SK-N-SH (cell line): ENCODE data around the gene PIGN. TPM values are rescaled to one million over a fixed set of nuclear protein-coding genes. Genes with fewer than 3 reads are reported as not detected.

Source experiments
- CTCF ChIA-PET: fragments of 300-600, 350-600 bp; formaldehyde crosslinking; extraction: SDS; loops from one replicate; lab custom pipeline; 2021; lab: Yijun Ruan, JAX
- POLR2A ChIA-PET: fragments of 350-600 bp; sonication (Branson Sonifier 250); formaldehyde crosslinking; extraction: SDS; loops from one replicate; lab custom pipeline; 2020; ENCODE audit warnings: antibody characterized with exemption, inconsistent platforms; lab: Yijun Ruan, JAX
- DNase-seq: peaks from one replicate; pipeline ENCODE4 v3.0.0; 2012
- H2AFZ ChIP-seq: fragments of 200-600 bp; sonication (generic); 2 replicates; pipeline ENCODE4 v1.8.1; 2016; ENCODE audit warnings: antibody characterized with exemption, mild to moderate bottlenecking, low read depth
- H3F3A ChIP-seq: fragments of 200-600 bp; sonication (generic); replicated peaks from 2 replicates; pipeline ENCODE3; 2016; ENCODE audit warnings: antibody characterized with exemption, mild to moderate bottlenecking; ENCODE audit not compliant: insufficient read depth
- H3K27ac ChIP-seq, 2 experiments: fragments of 200-500 bp in 1 of 2; fragments of 200-600 bp in 1 of 2; sonication (Bioruptor generic) in 1 of 2; sonication (generic), shearing (Covaris generic) in 1 of 2; 2 replicates each; pipeline versions ENCODE4 v1.5.1 to v1.6.1; 2014 to 2016; ENCODE audit warnings: low read depth in 2 of 2, inconsistent platforms in 1 of 2, low read length in 1 of 2, mild to moderate bottlenecking in 1 of 2, mixed read lengths in 1 of 2
- H3K27me3 ChIP-seq: fragments of 200-600 bp; sonication (generic), shearing (Covaris generic); 2 replicates; pipeline ENCODE4 v1.6.1; 2016; ENCODE audit warnings: mixed run types; ENCODE audit not compliant: insufficient read depth
- H3K36me3 ChIP-seq, 2 experiments: fragments of 200-500 bp in 1 of 2; fragments of 200-600 bp in 1 of 2; sonication (Bioruptor generic) in 1 of 2; sonication (generic) in 1 of 2; replicated peaks in 1 of 2; 2 replicates each; pipeline versions ENCODE3 to v1.5.1; 2014 to 2016; ENCODE audit warnings: low read length in 1 of 2, mild to moderate bottlenecking in 1 of 2; ENCODE audit not compliant: insufficient read depth in 2 of 2, control insufficient read depth in 1 of 2
- H3K4me1 ChIP-seq, 2 experiments: fragments of 200-500 bp in 1 of 2; fragments of 200-600 bp in 1 of 2; sonication (Bioruptor generic) in 1 of 2; sonication (generic), shearing (Covaris generic) in 1 of 2; 2 replicates each; pipeline versions ENCODE4 v1.5.1 to v1.6.1; 2014 to 2016; ENCODE audit warnings: low read depth in 1 of 2, low read length in 1 of 2, mixed run types in 1 of 2; ENCODE audit not compliant: insufficient read depth in 2 of 2, control insufficient read depth in 1 of 2
- H3K4me2 ChIP-seq: fragments of 200-600 bp; sonication (generic), shearing (Covaris generic); 2 replicates; pipeline ENCODE4 v1.6.1; 2017; ENCODE audit warnings: mixed run types
- H3K4me3 ChIP-seq, 2 experiments: fragments of 200-500 bp in 1 of 2; fragments of 200-600 bp in 1 of 2; sonication (Bioruptor generic) in 1 of 2; sonication (generic), shearing (Covaris generic) in 1 of 2; 2 replicates each; pipeline versions ENCODE4 v1.5.1 to v1.8.1; 2014 to 2016; ENCODE audit warnings: low read depth in 2 of 2, inconsistent platforms in 1 of 2, low read length in 1 of 2, mild to moderate bottlenecking in 1 of 2, mixed read lengths in 1 of 2, moderate library complexity in 1 of 2
- H3K79me2 ChIP-seq: fragments of 200-600 bp; sonication (generic); 2 replicates; pipeline ENCODE4 v1.8.1; 2017; ENCODE audit warnings: mild to moderate bottlenecking; ENCODE audit not compliant: insufficient read depth
- H3K9ac ChIP-seq: fragments of 200-600 bp; sonication (generic); 2 replicates; pipeline ENCODE4 v1.6.1; 2017; ENCODE audit warnings: mixed run types
- H3K9me2 ChIP-seq: fragments of 200-600 bp; sonication (generic); 2 replicates; pipeline ENCODE4 v1.6.1; 2017; ENCODE audit warnings: mixed run types
- H3K9me3 ChIP-seq: fragments of 200-600 bp; sonication (generic); 2 replicates; pipeline ENCODE4 v1.6.1; 2017; ENCODE audit warnings: mixed run types, mild to moderate bottlenecking, moderate library complexity
- H4K20me1 ChIP-seq: fragments of 200-600 bp; sonication (generic); 2 replicates; pipeline ENCODE4 v1.6.1; 2017; ENCODE audit warnings: mild to moderate bottlenecking, mixed run types; ENCODE audit not compliant: insufficient read depth
- CHD2 ChIP-seq: fragments of 150-350 bp; IDR thresholded peaks from 2 replicates; pipeline ENCODE4 v1.6.1; 2018; ENCODE audit warnings: low read length; ENCODE audit not compliant: partially characterized antibody
- CTCF ChIP-seq: fragments of 200-600 bp; sonication (generic); IDR thresholded peaks from 2 replicates; pipeline ENCODE4 v1.6.1; 2017; ENCODE audit warnings: antibody characterized with exemption, mild to moderate bottlenecking, moderate library complexity
- EP300 ChIP-seq, 2 experiments: IDR thresholded peaks; 2 replicates each; pipeline versions ENCODE4 v1.4.0 to v1.6.1; 2012; ENCODE audit warnings: borderline replicate concordance in 1 of 2, low read depth in 1 of 2, low read length in 1 of 2
- FOXJ3 ChIP-seq: sonication (generic); formaldehyde crosslinking; IDR thresholded peaks from 2 replicates; pipeline ENCODE4 v1.5.1; 2020; ENCODE audit warnings: mild to moderate bottlenecking, missing genetic modification reagents
- GABPA ChIP-seq: IDR thresholded peaks from 2 replicates; pipeline ENCODE4 v1.4.0; 2012; ENCODE audit warnings: low read depth, mild to moderate bottlenecking
- GATA2 ChIP-seq: sonication (generic); formaldehyde crosslinking; IDR thresholded peaks from 2 replicates; pipeline ENCODE4 v1.5.0; 2020; ENCODE audit warnings: mild to moderate bottlenecking, missing genetic modification reagents
- MAX ChIP-seq: IDR thresholded peaks from 2 replicates; pipeline ENCODE4 v1.4.0; 2012; ENCODE audit warnings: low read depth
- MXI1 ChIP-seq: IDR thresholded peaks from 2 replicates; pipeline ENCODE4 v1.6.1; 2012; ENCODE audit warnings: mild to moderate bottlenecking, low read depth, low read length, improper control_type of control experiment
- NRF1 ChIP-seq: IDR thresholded peaks from 2 replicates; pipeline ENCODE4 v1.6.1; 2012; ENCODE audit warnings: low read depth, mild to moderate bottlenecking, low read length
- PBX3 ChIP-seq: IDR thresholded peaks from 2 replicates; pipeline ENCODE4; 2012
- POLR2AphosphoS5 ChIP-seq: IDR thresholded peaks from 2 replicates; pipeline ENCODE4 v1.6.1; 2012; ENCODE audit warnings: low read depth, low read length
- RAD21 ChIP-seq: IDR thresholded peaks from 2 replicates; pipeline ENCODE4 v1.6.1; 2012; ENCODE audit warnings: mild to moderate bottlenecking, low read length
- RCOR1 ChIP-seq: fragments of 150-350 bp; IDR thresholded peaks from 2 replicates; pipeline ENCODE4 v1.6.1; 2017; ENCODE audit warnings: antibody characterized with exemption, low read length
- REST ChIP-seq: IDR thresholded peaks from 2 replicates; pipeline ENCODE4 v1.6.1; 2012; ENCODE audit warnings: mild to moderate bottlenecking, low read depth, low read length, moderate library complexity
- RFX5 ChIP-seq: IDR thresholded peaks from 2 replicates; pipeline ENCODE4 v1.6.1; 2012; ENCODE audit warnings: mild to moderate bottlenecking, improper control_type of control experiment, low read length
- TCF12 ChIP-seq: IDR thresholded peaks from 2 replicates; pipeline ENCODE4 v1.4.0; 2012
- USF2 ChIP-seq: fragments of 150-350 bp; IDR thresholded peaks from 2 replicates; pipeline ENCODE4 v1.6.1; 2017; ENCODE audit warnings: antibody characterized with exemption, low read length, low read depth, borderline replicate concordance
- YY1 ChIP-seq: IDR thresholded peaks from 2 replicates; pipeline ENCODE4 v1.4.0; 2012; ENCODE audit warnings: low read depth, mild to moderate bottlenecking
- WGBS: methylation state at CpG from one replicate; pipeline ENCODE4 v1.1.6; 2017; ENCODE audit warnings: low lambda C conversion rate; 5-methylcytosine and 5-hydroxymethylcytosine counted together
- polyA plus RNA-seq, 3 experiments: library from polyadenylated mRNA; depleted of rRNA; stranded (reverse); fragments of >200 nt; gene quantifications; 2 replicates each; pipeline ENCODE4 v1.2.3, GENCODE V29; 2012

The PIGN gene
- polyA plus RNA-seq, 1 of the 3 experiments (the other 2 are of a cell fraction) = 6.1 TPM

GRCh38 chr18:62060820-62061219 lies 126.0 kb downstream of the PIGN start (continued):
- TF ChIP-seq USF2 (no peak), GATA2 (CRISPR knock-in tag) (no peak), GABPA (no peak), MAX (no peak)

GRCh38 chr18:62054929-62055498 lies 131.8 kb downstream of the PIGN start:
- Histone ChIP-seq H3K4me3 (no peak overlapping the region), H4K20me1 (no peaks in the 10 kb centered on the region), H3K9ac (no peak overlapping the region), H3K27me3 (no peaks in the 10 kb centered on the region), H3K9me2 (no peaks in the 10 kb centered on the region), H3K4me2 (no peak overlapping the region), H3K9me3 (no peaks in the 10 kb centered on the region), H3K27ac (no peak overlapping the region), H2AFZ (no peak overlapping the region), H3F3A (no peaks in the 10 kb centered on the region), H3K79me2 (no peaks in the 10 kb centered on the region), H3K36me3 (peaks cover 0 to 7% of the 10 kb centered on the region in 2 experiments), H3K4me1 (no peaks in the 10 kb centered on the region)
- ChIA-PET CTCF (no interaction called here), POLR2A (no interaction called here)
- 93% methylated on average over 2 of the region's 2 CpGs for WGBS
- TF ChIP-seq NRF1 (no peak), REST (no peak), EP300 (IDR thresholded peaks at IDR 0.05; ENCODE audit: borderline replicate concordance in 1 of 2, low read depth in 1 of 2, low read length in 1 of 2) (no peak), CHD2 (no peak), PBX3 (no peak), RAD21 (no peak), TCF12 (no peak), GATA2 (CRISPR knock-in tag) (no peak), RCOR1 (no peak), FOXJ3 (CRISPR knock-in tag) (no peak), MXI1 (no peak), MAX (no peak), RFX5 (no peak), YY1 (no peak), GABPA (no peak), CTCF (no peak), POLR2AphosphoS5 (no peak)
- DNase-seq = no peak
